HG02642 (cell line): ENCODE results near the gene SAFB.
"Not testable (repeated sequence)": the region's sequence is repeated elsewhere in the genome, so short reads cannot be mapped to it uniquely, and the experiment has no call there.

Experiments
- ATAC-seq: cut with Tn5 transposase; IDR thresholded peaks from one replicate; pipeline ENCODE4 v1.9.1; 2021; ENCODE audit warnings: mild to moderate bottlenecking; ENCODE audit not compliant: unreplicated experiment, poor library complexity

SAFB gene

DNA sequence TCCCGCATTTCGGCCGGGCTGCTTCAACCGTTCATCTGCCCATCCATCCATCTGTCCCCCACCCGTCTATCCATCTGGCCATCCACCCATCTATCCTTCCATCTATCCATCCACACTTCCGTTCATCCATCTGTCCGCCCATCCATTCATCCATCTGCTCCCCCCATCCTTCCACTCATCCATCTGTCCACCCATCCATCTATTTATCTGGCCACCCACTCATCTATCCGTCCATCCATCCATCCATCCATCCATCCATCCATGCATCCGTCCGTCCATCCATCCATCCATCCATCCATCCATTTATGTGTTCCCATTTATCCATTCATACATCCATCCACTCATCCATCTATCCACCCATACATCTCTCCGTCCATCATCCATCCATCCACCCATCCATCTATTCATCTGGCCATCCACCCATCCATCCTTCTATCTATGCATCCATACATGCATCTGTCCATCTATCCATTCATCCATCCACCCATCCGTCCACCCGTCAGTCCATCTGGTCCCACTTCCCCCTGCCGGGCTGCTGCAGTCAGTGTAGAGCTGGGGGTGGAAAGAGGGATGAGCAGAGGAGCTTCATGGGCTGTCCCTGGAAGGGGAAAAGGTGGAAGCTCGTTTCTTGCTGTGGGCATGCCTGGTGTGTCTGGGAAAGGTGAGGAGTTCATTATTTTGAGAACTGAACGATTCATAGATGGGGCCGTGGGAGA, 58.7 kb downstream of the SAFB start:
- ATAC-seq, result no peak

DNA sequence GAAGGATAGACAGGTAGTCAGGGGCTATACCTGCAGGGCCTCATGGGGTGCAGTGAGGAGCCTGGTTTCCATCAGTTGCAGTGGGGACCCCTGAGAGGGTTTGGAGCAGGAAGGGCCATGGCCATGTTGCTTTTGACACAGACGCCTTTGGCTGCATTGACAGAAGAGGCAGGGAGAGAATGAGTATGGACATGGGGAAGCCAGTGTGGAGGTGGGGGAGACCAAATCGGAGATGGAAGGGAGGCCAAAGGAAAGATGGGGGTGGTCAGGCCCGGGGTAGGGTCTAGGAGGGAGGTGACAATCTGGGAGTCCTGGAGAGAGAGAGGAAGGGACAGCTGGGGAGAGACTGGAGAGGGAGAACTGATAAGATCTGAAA, 59.2 kb downstream of the SAFB start:
- no peak for ATAC-seq

DNA sequence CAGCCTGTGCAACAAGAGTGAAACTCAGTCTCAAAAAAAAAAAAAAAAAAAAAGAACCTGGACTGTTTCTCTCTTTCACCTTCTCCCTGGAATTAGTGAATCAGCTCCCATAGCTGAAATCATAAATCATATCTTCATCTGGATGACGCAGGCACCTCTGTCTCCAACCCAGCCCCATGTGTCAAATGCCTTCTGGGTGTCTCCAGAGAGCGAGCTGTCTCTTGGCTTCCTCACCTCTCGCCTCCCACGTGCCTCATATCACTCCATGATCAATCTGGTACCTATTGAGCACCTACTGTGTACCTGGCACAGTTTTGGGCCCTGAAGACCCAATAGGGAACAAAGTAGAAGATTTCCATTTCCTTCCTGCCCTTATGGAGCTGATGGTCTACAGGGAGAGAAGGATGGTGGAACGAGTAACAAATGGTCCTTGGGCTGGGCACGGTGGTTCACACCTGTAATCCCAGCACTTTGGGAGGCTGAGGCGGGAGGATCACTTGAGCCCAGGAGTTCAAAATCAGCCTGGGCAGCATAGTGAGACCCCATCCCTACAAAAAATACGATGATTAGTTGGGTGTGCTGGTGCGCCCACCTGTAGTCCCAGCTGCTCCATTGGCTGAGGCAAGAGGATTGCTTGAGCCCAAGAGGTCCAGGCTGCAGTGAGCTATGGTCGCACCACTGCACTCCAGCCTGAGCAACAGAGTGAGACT, 60.4 kb downstream of the SAFB start:
- no peak for ATAC-seq

DNA sequence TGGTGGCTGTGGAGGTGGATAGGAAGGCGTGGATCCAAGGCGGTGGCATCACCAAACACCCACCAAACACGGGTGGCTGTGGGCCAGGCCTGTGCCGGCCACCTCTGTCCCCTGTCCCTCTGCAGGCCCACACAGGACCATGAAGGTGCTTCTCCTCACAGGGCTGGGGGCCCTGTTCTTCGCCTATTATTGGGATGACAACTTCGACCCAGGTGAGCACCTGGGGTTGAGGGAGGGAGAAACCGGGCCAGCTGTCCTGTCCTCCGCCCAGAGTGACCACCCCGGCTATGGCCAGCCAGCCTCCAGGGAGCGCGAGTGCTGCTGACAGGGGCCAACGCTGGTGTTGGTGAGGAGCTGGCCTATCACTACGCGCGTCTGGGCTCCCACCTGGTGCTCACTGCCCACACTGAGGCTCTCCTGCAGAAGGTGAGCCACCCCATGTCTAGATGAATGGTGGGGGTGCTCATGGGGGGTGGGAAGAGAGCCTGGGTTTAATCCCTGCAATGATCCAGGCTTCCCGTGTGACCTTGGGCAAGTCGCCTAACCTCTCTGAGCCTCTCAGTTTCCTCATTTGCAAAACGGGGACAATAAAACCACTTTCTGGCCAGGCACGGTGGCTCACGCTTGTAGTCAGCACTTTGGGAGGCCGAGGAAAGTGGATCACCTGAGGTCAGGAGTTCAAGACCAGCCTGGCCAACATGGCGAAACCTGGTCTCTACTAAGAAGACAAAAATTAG, 62.0 kb downstream of the SAFB start:
- ATAC-seq, result no peak

DNA sequence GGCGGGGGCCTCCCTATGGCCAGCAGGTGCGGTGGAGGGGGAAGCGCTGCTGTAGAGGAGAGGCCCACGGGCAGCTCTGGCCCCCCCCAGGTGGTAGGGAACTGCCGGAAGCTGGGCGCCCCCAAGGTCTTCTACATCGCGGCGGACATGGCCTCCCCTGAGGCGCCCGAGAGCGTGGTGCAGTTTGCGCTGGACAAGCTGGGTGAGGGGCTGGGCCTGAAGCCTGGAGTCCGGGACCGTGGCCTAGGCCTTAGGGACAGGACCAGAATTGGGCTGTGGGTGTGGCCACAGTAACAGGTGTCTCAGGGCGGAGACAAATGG, 63.4 kb downstream of the SAFB start:
- ATAC-seq, result no peak

DNA sequence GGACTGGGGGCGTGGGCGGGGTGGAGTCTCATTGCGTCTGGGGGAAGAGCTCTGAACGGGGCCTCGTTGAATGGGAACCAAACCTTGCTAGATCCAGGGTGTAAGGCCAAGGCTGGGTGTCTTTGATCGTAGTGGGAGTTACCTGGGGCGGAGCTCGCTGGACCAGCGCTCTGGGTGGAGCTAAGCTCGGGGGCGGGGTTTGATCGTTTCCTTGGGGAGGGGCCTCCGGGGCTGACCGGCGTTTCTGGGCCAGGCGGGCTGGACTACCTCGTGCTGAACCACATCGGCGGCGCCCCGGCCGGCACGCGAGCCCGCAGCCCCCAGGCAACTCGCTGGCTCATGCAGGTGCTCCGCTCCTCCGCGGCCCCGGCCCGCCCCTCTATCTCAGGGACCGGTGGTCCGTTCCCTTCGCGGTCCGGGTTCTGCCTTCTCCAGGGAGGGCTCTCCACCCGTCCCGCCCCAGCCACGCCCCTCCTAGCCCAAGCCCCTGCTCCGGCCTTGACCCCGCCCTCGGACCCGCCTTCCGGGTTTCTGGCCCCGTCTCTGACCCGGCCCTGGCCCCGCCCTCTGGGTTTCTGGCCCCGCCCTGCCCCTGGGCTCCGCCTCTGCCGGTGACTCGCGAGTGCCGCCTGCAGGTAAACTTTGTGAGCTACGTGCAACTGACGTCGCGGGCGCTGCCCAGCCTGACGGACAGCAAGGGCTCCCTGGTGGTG, 63.9 kb downstream of the SAFB start:
- peak; percentile 65 for ATAC-seq

DNA sequence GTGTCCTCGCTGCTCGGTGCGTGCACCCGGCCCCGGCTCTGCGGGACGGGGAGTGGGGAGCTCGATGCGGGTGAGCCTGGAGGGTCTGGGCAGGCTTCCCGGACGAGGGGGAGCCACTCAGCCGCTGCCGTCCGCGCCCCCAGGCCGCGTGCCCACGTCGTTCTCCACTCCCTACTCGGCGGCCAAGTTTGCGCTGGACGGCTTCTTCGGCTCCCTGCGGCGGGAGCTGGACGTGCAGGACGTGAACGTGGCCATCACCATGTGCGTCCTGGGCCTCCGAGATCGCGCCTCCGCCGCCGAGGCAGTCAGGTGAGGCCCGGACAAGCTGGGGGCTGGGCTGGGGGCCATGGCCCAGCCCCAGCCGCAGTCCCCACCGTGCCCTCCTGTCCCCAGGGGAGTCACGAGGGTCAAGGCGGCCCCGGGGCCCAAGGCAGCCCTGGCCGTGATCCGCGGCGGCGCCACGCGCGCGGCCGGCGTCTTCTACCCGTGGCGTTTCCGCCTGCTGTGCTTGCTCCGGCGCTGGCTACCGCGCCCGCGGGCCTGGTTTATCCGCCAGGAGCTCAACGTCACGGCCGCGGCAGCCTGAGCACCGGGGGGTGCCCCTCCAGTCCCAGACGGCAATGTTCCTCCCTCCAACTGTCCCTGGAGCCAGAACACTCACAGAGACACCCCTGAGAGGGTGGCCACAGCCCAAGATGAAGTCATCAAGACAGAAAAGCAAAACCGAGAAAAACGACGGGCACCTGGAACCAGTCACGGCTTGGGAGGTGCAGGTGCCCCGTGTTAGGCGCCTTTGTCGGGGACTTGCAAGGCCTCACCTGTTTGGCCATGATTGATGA, 64.7 kb downstream of the SAFB start:
- no peak for ATAC-seq

DNA sequence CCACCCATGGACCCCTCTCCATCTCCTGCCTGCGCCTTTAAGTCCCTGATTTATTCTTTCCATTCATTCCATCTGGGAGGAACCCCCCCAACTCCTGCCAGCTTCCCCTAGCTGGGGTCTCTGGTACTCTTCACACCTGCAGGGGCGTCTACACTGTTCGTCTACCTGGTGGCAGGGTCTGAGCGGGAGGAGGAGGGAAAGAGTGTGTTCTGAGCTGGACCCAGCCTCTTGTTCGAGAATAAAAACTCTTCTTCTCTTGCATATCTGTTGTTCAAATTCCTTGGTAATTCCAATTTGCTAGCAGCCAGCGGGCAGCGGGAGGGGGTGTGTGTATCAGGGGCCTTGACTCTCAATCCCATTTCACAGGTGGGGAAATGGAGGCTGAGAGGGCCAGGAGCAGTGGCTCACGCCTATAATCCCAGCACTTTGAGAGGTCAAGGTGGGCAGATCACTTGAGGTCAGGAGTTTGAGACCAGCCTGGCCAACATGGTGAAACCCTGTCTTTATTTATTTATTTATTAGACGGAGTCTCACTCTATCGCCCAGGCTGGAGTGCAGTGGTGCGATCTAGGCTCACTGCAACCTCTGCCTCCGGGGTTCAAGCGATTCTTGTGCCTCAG, 65.5 kb downstream of the SAFB start:
- ATAC-seq, result not testable (repeated sequence)

DNA sequence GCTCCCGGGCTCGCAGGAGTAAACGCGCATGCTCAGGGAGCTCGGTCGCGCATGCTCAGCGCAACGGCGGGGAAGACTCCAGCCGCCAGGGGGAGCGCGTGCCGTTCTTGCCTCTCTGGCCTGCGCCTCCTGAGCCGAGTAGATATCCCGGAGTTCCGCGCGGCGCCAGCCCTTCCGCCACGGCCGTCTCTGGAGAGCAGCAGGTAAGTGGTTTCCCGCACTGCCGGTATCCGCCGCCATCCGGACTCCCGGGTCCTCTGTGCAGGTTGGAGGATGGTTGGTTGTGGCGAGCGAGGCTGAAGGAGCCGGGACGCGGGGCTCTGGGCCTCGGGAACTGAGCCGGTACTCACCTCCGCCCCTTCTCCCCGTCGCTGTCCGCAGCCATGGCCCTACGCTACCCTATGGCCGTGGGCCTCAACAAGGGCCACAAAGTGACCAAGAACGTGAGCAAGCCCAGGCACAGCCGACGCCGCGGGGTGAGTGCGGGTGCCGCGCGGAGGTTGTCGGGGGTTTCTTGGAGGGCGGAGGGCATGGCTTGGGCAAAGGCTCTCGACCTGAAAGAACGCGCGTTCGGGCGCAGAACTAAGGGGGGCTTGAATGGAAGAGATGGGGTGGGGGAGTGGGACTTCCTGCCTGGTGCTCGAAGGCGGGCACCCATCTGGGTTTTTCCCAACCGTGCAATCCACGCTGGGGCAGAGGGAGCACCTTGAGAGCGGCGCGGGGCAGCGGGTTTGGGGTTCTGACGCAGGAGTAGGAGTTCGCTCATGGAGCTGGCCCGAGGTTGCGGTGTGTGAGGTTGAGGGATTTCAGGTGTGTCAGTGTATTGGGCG, 67.5 kb downstream of the SAFB start, which contains the start of gene RPL36:
RPL36 (plus strand) TSS at position 171 of the 830 bp plus-strand sequence; CDS start at position 384, 213 bp downstream.
- peak; percentile 53 for ATAC-seq

DNA sequence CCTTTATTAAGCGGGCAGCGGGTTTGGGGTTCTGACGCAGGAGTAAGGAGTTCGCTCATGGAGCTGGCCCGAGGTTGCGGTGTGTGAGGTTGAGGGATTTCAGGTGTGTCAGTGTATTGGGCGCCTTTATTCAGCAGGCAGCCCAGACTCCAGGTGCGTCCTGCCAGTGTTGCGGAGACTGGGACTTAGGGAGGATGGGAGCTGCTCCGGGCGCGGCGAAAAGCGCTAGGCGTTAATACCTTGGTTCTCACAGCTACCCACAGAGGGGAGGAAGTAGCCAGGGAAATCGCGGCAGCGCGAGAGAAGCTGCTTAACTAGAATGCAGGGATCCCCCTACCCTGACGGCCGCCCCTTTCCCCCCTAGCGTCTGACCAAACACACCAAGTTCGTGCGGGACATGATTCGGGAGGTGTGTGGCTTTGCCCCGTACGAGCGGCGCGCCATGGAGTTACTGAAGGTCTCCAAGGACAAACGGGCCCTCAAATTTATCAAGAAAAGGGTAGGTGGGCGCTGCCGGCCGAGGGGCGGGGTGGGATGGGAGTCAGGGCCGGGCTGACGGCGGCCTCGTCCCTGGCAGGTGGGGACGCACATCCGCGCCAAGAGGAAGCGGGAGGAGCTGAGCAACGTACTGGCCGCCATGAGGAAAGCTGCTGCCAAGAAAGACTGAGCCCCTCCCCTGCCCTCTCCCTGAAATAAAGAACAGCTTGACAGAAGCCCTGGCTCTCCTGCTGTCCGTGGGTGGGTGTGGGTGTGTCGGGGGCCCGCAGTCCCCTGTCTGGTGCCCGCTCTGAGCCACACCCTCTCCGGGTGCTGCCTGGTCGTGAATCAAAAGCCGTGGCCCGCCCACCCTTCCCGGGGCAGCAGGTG, 68.3 kb downstream of the SAFB start:
- no peak for ATAC-seq

DNA sequence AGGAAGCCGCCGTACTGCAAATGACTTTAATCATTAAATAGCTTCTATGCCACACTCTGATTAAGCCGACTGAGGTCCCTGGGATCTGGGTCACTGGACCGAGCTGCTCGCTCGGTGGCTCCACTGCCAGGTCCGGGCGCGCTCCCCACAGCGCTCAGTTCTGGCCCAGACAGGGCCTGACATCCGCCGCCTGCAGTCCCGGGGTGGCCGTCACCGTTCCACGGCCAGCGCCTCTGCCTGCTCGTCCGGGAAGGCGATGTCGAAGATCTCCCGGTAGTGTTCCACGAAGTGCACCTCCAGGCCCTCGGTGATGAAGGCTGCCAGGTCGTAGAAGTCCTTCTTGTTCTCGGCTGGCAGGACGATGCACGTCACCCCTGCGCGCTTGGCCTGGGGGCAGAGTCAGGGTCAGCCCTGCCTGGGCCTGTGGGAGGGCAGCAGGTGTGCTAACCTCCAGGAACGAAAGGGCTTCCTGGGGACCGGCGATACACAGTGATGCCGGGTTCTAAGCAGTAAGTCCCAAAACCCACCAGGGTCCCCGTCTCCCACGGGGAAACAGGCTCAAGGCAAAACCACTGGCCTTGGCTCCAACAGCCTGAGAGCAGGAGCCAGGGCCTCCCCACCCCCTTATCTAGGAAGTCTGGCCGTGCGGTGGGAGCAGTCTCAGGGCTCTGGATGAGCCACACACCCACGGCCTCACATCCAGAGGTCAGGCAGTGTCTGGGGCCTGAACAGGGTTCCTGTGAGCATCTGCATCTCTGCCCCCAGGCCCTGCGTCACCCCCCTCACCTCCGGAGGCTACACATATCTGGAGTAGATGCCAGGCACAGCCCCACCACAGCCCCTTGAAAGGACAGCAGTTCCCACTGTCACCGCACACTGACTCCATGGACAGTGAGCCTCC, 69.2 kb downstream of the SAFB start:
- no peak for ATAC-seq

DNA sequence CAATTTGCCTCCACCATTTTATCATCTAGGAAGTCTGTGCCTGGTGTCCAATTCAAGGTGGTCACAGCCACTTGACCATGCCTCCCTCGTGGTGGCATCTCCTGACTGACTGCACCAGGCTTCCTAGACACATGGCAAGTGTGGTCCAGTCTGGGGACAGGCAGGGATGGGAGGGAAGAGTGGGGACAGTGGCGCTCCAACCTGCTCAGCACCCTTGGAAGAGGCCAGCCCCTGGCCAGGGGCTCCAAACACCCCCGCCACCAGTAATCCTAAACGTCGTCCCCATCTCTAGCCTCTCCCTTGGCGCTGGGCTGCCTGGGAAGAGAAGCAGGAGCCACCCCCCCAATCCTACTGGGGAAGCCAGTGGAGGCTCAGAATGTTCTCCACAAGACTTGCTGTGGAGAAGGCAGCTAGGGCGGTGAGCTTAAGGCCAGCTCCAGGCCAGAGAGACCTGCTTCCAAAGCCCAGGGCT, 69.9 kb downstream of the SAFB start:
- ATAC-seq, result no peak

DNA sequence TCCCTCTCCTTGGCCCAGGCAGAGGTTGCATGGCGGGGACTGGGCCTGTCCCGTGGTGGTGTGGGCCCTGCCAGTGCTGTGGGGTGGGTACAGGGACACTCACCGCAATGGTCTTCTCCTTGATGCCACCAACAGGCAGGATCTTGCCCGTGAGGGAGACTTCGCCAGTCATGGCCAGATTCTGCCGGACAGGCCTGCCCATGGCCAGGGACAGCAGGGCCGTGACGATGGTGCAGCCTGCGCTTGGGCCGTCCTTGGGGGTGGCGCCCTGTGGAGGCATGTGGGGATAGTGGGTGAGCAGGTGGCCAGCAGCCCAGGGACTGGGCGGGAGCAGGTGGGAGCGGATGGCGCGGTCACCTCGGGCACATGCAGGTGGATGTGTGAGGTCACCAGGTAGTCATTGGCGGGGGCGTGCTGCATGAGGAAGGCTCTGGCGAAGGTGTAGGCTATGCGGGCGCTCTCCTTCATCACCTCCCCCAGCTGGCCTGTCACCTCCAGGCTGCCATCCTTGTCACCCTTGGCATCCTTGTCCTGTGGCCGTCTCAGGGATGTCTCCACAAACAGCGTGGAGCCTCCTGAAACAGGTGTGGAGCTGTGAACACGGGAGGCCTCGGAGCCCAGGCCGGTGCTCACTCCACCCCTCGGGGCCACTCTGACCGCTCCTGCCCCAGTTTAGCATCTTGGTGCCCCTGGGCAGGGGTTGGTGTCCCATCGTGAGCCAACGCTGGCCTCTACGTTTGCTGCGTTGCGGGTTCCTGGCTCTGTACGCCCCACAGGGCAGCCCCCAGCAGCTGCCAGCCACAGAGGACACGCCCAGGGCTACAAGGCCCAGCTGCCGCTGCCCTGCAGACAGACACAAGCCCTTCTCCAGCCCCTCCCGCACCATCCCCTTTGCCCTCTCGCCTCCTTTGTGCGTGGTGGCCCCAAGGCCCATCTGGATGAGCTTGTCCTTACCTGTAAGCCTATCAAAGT, 70.6 kb downstream of the SAFB start:
- no peak for ATAC-seq

DNA sequence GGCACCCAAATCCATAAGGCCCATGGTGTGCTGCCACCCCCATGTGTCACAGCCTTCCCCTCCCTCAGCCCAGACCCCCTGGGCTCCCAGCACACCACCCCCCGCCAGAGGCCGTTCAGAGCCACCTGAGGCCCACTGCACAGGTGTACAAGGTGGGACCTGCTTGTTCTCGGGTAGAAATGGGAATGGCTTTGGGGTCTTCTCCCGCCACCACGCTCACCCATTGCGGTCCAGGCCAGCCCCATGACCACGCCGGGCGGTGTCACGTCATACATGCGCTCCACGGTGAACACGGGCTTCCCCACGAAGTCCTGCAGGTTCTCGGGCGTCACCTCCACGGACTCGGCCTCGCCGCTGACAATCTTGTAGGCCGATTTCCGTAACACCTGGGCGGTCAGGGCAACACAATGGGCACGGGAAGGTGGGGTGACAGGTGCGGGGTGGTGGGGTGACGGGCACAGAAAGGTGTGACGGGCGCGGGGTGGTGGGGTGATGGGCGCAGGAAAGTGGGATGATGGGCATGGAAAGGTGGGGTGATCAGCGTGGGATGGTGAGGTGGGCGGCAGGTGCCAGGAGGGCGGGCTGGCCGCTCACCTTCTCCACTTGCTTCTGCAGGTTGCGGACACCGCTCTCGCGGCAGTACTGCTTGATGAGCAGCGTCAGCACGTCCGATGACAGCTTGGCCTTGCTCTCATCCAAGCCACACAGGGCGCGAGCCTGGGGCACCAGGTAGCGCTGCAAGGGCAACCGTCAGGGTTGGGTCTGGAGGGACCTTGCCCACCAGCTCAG, 71.5 kb downstream of the SAFB start:
- no peak for ATAC-seq
